Keratinocyte (primary cell): ENCODE measurements around the gene DIP2B.

ENCODE experiments used
- EZH2 ChIP-seq: IDR thresholded peaks from one replicate; pipeline ENCODE4 v1.6.1; 2012; ENCODE audit warnings: inconsistent platforms, mild to moderate bottlenecking, low read length, moderate library complexity
- TF ChIP-seq, protein P1 (sequence below), 3 experiments: IDR thresholded peaks in 1 of 3; conservative IDR thresholded peaks in 1 of 3; optimal IDR thresholded peaks in 1 of 3; 2 replicates in 2 of 3; 3 replicates in 1 of 3; pipeline versions ENCODE3 to v1.5.1; 2011; ENCODE audit warnings: low read length in 3 of 3, mild to moderate bottlenecking in 3 of 3, moderate library complexity in 2 of 3, control low read depth in 1 of 3, inconsistent platforms in 1 of 3; ENCODE audit not compliant: insufficient read depth in 2 of 3; ENCODE audit errors: extremely low read depth in 1 of 3

DNA sequence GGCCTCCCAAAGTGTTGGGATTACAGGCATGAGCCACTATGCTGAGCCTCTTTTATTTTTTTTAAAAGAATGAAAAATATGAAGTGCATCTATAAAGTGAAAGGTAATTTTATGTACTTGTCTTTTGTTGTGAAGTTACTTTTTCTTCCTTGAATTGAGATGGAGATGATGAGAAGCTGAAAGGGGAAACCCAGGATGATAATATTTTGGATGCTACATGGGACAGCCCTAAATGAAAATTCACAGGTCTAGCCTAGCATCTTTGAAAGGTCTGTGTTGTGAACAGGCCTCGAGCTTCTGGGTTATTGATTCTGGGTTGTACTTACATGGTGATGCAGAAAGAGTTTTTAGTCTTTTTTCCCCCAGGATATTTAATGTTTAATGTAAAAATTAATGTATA lies 14.6 kb downstream of the DIP2B start:
- TF ChIP-seq, protein P1, sequence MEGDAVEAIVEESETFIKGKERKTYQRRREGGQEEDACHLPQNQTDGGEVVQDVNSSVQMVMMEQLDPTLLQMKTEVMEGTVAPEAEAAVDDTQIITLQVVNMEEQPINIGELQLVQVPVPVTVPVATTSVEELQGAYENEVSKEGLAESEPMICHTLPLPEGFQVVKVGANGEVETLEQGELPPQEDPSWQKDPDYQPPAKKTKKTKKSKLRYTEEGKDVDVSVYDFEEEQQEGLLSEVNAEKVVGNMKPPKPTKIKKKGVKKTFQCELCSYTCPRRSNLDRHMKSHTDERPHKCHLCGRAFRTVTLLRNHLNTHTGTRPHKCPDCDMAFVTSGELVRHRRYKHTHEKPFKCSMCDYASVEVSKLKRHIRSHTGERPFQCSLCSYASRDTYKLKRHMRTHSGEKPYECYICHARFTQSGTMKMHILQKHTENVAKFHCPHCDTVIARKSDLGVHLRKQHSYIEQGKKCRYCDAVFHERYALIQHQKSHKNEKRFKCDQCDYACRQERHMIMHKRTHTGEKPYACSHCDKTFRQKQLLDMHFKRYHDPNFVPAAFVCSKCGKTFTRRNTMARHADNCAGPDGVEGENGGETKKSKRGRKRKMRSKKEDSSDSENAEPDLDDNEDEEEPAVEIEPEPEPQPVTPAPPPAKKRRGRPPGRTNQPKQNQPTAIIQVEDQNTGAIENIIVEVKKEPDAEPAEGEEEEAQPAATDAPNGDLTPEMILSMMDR (optimal IDR thresholded peaks at IDR 0.05 in 1 of 3, IDR thresholded peaks at IDR 0.05 in 1 of 3, conservative IDR thresholded peaks at IDR 0.05 in 1 of 3; ENCODE audit: extremely low read depth in 1 of 3, insufficient read depth in 2 of 3, low read length in 3 of 3): no peak
- TF ChIP-seq EZH2: no peak
